CD4-positive, alpha-beta T cell treated with Interleukin-10 for 1 hour (primary cell): ENCODE measurements around the gene MMRN1.

Experiments
- DNase-seq: peaks from one replicate; pipeline ENCODE4 v3.0.0-alpha.2; 2020

The MMRN1 gene, protein sequence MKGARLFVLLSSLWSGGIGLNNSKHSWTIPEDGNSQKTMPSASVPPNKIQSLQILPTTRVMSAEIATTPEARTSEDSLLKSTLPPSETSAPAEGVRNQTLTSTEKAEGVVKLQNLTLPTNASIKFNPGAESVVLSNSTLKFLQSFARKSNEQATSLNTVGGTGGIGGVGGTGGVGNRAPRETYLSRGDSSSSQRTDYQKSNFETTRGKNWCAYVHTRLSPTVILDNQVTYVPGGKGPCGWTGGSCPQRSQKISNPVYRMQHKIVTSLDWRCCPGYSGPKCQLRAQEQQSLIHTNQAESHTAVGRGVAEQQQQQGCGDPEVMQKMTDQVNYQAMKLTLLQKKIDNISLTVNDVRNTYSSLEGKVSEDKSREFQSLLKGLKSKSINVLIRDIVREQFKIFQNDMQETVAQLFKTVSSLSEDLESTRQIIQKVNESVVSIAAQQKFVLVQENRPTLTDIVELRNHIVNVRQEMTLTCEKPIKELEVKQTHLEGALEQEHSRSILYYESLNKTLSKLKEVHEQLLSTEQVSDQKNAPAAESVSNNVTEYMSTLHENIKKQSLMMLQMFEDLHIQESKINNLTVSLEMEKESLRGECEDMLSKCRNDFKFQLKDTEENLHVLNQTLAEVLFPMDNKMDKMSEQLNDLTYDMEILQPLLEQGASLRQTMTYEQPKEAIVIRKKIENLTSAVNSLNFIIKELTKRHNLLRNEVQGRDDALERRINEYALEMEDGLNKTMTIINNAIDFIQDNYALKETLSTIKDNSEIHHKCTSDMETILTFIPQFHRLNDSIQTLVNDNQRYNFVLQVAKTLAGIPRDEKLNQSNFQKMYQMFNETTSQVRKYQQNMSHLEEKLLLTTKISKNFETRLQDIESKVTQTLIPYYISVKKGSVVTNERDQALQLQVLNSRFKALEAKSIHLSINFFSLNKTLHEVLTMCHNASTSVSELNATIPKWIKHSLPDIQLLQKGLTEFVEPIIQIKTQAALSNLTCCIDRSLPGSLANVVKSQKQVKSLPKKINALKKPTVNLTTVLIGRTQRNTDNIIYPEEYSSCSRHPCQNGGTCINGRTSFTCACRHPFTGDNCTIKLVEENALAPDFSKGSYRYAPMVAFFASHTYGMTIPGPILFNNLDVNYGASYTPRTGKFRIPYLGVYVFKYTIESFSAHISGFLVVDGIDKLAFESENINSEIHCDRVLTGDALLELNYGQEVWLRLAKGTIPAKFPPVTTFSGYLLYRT

DNA sequence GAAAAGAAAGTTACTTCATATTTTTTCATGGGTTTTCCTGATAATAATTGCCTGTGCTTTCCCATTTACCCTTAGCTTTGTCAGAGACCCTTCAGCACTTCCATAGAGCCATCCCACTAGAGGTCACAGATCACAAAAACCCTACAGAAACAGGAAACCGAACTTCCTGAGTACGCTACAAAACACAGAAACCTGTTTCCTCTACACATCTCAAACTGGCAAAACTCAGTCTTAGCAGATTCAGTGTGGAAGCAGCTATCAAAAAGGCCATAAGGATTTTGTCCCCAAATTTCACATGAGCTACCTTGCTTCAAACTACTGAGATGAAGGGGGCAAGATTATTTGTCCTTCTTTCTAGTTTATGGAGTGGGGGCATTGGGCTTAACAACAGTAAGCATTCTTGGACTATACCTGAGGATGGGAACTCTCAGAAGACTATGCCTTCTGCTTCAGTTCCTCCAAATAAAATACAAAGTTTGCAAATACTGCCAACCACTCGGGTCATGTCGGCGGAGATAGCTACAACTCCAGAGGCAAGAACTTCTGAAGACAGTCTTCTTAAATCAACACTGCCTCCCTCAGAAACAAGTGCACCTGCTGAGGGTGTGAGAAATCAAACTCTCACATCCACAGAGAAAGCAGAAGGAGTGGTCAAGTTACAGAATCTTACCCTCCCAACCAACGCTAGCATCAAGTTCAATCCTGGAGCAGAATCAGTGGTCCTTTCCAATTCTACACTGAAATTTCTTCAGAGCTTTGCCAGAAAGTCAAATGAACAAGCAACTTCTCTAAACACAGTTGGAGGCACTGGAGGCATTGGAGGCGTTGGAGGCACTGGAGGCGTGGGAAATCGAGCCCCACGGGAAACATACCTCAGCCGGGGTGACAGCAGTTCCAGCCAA is at the start of gene MMRN1:
Gene MMRN1, plus strand, starts transcription at position 206 of the 902 bp plus-strand sequence. Its CDS starts 118 bp downstream, at position 324.
- DNase-seq: peak; percentile 28

DNA sequence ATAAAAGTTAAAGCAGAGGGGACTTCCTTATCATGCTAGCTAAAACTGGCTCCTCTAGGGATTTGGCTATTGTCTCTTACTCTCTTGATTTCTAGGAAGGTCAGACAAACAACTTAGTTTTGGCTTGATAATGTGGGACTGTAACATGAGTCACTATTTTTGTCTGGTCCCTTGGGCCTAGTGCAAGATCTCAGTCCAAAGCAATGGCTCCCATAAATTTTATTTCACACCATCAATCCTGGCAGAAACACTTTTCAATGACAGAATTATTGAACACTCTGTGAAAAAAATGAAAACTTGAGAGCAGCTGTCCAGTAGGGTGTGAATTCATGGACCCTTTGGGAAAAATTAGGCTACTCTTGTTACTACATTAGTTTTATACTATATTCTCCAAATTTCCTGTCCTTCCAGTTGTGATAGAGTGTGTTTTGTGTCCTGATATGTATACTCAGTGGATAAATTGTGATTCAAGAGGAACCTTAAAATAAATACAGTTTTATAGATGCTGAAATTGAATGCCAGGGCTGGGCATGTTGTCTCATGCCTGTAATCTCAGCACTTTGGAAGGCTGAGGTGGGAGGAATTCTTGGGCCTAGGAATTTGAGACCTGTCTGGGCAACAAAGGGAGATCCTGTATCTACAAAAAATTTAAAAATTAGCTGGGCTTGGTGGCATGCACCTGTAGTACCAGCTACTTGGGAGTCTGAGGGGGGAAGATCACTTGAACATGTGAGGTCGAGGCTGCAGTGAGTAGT is 46.9 kb upstream of the MMRN1 start:
- DNase-seq: no peak

DNA sequence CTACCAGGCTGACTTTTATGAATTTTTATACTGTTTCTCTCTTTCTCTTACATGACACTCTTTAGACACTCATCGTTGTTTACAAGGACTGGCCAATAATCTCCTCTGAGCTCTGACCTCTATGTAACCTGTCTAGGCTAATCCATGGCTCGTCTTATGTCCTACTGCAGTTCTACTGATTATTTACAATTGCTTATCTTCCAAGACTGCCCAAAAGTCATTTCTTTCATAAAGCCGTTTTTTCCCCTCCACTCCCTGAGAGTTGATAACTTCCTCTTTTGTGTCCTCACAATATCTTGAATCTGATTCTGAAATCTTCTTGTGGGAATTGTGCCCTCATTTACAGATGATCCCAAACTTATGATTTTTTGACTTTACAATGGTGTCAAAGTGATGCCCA is 39.4 kb upstream of the MMRN1 start:
- no peak for DNase-seq

DNA sequence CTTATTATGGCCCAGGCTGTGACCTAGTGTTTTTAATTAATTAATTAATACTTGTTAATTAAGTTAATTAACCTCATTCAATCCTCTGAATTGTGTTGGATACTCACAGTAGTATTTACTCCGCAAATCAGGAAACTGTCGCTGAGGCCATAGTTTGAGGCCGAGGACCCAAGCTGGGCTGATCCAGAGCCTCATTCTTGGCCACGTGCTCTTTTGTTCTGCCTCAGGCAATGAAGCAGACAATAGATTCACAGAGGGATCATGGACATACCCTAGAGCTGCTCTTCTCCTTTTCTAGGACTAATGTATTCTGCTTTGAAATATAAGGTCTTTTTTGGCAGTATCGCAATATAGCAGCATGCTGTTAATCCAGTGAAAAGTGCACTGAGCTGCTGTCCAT is 33.7 kb upstream of the MMRN1 start:
- DNase-seq: no peak

DNA sequence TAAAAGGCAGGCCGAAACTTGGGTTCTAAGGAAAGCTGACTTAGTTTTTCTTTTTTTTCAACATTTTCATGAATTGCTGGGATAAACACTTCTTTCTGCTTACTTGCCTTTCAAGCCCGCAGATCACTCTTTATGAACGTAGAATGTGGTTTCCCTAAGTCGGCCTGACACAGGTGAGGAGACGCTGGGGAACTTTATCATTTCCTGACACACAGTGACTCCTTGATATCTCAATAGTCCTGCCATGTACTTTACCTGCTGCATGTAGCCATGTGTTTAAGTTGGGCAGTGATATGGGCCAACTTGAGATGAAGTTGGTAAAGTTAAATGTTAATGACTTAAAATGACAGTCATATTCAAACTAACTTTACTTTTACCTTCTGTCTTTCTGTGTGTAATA is 31.1 kb upstream of the MMRN1 start:
- no peak for DNase-seq

DNA sequence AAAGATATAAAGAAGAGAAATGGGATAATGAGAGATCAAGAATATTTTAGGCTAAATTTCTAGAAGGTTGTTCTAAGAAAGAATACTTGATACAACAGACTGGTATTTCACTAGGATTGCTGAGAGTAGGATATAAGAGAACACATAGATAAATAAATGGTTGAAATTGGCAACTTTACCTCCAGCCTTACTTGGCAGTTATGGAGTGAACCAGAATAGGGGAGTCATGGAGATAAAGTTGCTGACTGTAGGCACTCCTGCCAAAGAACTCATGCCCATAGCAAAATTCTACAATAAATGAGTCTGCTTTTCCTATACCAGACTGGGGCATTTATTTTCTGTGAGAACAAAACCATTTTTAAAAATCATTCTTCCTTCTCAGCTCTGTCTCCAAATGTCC is 26.4 kb upstream of the MMRN1 start:
- DNase-seq: no peak

DNA sequence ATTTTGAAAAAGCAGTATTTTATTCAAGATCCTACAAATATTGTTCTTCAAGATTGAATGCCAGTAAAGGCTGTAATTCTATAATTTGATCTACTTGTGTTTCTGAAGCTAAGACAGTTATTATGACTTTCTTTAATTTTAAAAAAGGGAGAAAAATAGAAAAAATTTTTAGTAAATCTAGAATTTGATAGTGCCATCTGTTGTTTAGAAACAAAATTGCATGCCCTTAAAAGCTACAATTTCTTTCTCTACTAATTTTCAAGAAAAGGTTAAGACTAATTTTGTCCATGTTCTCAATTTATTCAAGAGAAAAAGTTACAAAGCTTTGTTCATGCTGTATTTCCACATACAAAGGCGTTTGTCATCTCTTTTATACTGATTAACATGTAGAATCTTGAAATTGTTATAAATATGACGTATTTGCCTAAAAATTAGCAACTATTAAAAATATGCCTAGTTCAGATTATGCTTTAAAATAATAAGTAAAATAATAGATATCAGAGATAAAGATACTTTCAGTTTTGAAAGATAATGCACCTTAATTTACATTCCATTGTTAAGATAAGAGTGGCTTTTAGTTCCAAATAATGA is 25.6 kb upstream of the MMRN1 start:
- DNase-seq: no peak

DNA sequence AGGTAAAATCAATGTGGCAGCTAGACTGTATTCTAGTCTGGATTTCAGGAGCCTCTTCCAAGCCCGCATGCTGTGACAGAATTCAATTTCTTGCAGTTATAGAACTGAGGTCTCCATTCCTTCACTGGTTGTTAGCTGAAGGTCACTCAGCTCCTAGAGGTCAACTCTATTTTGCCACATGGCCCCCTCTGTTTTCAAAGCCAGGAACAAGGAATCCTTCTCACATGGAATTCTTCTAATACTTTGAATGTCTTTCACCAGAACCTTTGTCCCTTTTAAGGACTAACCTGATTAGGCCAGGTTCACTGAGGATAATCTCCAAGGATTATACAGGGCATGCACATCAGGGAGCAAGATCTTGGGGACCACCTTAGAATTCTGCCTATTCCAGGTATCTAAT is 23.4 kb upstream of the MMRN1 start:
- DNase-seq: no peak

DNA sequence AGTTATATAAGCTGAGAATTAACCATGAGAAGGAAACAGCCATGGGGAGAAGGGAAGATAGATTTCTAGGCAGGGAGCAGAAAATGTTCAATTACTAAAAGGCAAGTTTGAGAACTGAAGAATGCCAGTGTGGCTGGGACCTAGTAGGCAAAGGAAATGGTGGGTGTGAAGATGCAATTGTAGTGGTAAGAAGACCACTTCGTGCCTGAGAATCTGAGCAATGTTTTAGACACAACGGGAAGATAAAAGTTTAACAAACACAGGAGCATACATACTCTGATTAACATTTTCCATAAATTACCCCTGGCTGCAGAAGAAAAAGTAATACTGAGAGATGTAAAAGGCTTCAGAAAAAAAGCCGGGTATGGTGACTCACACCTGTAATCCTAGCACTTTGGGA is 18.1 kb upstream of the MMRN1 start:
- DNase-seq: no peak

DNA sequence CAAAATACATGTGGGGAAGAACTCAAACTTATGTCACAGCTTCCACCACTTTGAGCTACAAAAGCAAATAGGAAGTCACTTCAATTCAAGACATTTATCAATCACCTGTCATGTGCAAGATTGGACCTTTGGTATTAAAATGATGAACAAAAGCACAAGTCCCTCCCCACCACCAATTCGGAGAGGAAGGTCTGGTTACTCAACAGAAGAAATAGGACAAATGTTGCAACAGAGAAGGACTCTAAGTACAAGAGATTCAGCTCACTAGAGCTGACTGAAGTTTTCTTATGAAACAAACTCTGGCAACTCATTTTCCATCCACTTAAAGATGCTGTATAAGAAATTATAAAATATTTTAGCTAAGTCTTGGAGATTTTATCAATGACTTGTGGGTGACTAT is 16.0 kb upstream of the MMRN1 start:
- DNase-seq: no peak

DNA sequence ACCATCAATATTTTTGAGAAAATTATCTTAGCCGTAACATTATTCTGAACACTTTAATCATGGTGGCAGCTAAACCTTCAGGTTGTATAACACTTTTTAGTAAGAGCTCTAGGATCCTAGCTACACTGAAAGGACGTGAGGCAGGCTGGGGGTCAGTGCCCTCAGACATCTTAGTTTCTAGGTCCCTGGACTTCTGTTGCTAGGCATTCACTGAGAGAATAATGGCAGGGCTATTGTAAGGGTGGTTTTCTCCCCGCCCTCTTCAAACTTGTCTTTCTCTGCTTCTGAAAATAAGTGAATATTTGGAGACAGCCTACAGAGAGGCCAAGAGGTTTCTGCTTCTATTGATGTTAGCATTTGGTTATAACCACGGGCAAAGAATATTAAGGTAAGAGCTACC is 15.4 kb upstream of the MMRN1 start:
- DNase-seq: no peak

DNA sequence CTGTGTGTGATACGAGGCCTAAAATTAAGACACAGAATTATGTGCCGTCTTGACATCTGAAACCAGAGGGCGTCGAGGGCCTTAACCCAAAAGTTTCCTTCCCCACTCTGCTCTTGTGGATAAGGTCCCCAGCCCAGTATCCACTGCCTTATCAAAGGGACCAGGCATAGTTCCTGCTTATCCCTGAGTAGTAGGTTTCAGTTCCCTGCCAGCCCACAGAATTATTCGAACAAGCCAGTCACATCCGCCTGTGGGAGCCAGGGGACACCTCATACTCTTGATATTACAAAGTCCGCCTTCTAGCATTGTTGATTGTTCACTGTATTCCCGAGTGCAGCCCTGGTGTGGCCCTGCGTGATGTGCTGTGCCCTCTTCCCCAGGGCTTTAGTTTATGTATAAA is 5.4 kb upstream of the MMRN1 start:
- no peak for DNase-seq

DNA sequence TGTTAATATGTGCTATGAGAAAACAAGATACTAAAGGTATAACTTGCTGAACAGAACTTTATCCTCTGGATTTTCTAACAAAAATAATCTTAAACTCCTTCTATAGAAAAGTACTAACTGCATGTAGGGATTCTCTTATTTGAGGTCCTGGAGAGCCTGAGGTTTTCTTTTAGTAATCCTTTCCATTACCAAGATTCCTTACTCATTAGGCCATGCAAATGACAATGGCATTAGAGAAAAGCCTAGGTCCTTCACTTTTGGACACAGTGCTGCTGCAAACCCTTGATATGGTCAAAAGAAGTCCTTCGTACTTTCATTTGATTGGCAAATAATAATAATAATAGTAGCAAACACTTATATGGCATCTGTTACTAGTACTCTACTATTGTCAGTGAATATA is 3.2 kb downstream of the MMRN1 start:
- DNase-seq: no peak

DNA sequence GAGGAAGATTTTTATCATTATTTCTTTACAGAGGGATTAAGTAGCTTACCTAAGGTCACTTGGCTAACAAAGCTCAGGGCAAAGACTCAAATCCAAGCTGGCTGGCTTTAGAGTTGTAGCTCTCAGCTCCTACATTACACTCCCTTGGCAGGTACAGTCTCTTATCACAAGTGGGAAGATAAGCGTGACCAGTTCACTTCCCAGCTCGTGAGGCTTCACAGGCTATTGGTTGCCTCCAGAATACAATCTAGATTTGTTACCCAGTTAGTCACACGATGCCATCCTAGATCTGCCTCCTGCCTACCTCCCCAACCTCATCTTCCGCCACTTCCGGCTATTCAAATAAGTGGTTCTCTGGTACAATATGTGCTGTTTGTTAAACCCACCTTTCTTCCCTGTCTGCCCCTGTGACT is 3.7 kb downstream of the MMRN1 start:
- no peak for DNase-seq

DNA sequence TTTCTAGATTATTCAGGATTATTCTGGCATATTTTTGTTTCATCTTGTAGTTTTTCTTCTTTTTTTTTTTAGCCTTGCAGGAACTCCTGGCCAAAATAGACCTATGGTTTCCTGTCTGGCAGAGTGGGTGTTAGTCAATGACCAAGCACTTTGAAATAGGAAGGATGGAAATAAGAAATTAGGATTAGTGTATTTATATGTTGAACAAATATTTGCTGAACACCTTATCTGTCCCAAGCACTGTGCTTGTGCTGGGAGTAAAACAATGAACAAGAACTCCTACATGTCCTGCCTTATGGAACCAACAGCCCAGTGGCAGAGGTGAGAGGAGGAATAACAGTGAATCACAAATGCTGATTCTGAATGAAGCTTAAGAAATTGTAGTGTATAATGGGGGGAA is 4.5 kb downstream of the MMRN1 start:
- no peak for DNase-seq

DNA sequence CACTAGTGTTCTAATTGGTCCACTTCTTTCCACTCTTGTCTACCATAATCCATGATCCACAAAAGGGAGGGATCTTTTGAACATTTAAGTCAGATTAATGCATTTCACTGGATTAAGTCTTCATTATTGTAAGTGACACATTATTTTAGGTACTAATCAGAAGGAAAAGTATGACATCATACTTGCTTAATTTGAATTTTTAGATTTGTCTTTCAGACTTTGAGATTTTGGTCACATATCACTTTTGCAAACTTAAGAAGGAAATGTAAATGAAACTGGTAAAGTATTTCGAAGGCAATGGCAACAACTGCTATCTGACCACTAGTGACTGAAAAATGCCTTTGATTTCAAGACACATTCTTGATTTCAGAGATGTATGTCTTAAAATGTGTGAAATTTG is 5.2 kb downstream of the MMRN1 start:
- DNase-seq: no peak

DNA sequence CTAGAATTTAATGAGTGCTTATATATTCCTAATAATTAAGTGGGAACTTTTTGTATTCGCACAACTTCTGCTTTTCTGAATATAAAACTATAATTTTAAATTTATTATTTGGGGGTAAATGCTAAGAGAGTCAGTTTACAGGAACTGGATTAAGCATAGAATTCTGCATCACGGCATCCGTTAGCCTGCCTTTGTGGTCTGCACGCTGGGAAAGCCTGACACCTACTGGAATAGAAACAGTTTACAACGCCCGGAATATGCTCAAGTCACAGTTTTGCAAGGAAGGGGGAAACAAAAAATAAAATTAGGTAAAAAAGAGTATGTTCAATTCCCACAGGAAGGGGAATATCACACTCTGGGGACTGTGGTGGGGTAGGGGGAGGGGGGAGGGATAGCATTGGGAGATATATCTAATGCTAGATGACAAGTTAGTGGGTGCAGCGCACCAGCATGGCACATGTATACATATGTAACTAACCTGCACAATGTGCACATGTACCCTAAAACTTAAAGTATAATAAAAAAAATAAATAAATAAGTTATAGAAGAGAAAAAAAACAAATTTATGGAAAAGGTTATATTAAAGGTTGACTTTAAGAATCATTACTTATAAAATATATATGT is 7.3 kb downstream of the MMRN1 start:
- peak; percentile 61 for DNase-seq

DNA sequence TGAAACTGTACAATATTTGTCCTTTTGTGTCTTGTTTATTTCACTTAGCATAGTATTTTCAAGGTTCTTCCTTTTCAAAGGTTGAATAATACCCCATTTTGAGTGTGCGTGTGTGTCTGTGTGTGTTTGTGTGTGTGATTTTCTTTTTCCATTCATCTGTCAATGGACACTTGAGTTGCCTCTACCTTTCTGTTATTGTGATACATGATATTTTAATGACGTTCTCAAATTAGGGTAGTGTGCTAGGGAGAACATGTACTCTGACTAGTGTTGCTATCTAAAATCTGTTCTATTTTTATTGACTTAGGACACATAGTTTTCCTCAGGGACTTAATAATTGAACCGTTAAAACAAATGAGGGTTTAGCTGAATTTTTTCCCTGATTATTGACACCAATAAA is 9.9 kb downstream of the MMRN1 start:
- no peak for DNase-seq

DNA sequence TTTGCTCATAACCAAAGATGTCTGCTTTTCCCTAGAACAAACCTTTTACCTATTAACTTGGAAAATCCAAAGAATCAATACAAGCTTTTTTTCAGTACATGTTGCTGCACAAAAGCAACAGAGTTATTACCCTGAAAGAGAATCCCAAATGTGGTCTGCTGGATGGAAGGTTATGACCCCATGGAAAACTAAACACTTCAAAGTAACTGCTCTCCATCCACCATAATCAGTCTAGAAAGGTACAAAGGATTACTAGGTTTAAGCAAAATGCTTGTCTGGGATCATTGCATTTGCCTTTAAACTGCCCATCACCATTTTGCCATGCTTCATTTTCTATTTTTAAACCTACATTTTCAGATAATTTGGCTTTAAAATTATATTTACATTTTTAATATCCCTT is 11.7 kb downstream of the MMRN1 start:
- no peak for DNase-seq

DNA sequence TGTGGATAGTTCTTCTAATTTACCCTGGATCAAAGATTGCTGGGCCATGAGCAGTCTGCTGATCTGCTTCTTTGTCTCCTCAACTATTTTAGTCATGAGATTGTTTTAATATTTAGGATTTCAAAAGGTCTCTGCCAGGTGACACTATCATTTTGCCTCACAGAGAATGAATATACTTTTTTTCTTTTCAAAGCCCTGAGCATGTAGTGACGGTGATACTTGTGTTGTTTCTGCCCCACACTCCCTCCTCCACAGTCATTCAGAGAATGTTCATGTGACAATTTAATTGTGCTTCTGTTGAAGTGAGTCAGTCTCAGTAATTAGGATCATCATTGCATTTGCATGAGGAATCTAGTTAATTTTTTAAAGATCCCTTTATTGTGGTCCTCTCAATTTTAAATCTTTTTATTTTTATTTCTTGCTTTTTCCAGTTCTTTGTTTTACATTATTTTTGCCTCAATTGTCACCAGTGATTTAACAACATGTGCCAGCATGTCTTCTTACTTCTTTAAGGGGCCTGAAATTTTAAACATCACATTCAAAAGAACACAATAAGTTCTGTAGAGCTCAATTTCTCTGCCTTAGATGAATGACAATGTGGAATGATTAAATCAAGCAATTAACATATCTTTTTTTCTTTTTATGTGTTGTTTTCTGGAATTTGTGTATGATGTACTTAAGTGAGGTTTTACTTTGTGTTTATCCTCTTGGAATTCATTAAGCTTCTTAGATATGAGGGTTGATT is 12.3 kb downstream of the MMRN1 start:
- no peak for DNase-seq
